Right lobe of liver (tissue), 4 donors: Measurements from ENCODE around the gene DIO3.

ENCODE experiments used
- CTCF ChIP-seq, 4 donors: fragments of 200-600 bp in 3 of 4; fragments of 450-650 bp in 1 of 4; IDR thresholded peaks; one replicate each; pipeline versions ENCODE4 v1.5.1 to v1.8.0; 2016 to 2022; ENCODE audit warnings: antibody characterized with exemption in 4 of 4, mild to moderate bottlenecking in 2 of 4
- POLR2A ChIP-seq: fragments of 450-650 bp; IDR thresholded peaks from one replicate; pipeline ENCODE4 v1.6.1; 2017; ENCODE audit warnings: antibody characterized with exemption, mild to moderate bottlenecking
- donor health status: DM: no; HTN: no; CAD: no.
- donor health status: DM: no; HTN: no; CAD: no.
- donor health status: DM: no; HTN: yes; CAD: no.

- TF ChIP-seq POLR2A = no peak
- TF ChIP-seq CTCF (IDR thresholded peaks at IDR 0.05) = no peak
These were observed 9.3 kb upstream of the DIO3 start for GRCh38 chr14:101551729-101552595.
